ENCODE measurements around the gene TSPAN18.

Gene TSPAN18

DNA sequence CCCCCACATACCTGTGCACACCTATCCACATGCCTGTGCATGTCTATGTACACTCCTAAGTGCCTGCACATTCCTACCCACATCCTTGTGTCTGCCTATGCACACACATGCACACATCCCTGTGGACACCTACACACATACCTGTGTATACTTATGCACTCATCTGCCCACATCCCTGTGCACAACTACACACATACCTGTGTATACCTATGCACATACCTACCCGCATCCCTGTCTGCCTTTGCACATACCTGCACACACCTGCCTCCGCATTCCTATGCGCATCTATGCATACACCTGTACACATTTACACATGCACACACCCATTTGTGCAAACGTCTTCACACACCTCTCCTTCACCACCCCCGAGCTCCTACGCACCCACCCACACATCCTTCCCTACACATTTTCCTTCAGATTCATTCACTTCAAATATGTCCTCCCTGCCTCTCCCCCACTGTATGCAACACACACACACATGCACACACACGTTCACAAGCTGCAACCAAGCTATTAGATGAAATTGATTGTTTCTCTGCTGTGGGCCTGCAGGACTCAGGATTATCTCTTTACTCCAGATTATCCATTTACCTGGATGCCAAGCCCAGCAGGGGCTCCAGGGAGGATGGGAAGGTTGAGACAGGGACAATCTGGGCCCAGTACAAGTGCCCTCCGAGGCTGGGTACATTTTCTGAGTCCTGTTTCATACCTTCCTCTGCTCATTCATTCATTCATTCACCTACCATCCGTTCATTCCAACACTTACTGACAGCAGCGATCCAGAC is 53.2 kb downstream of the TSPAN18 start:
- H3K79me2 ChIP-seq (ENCODE audit: low read length), result no peaks in the 10 kb centered on the region
- H3K9me3 ChIP-seq (ENCODE audit: insufficient read depth, low read length), result no peaks in the 10 kb centered on the region
- H3K4me1 ChIP-seq (ENCODE audit: low read length), result peaks cover 18% of the 10 kb centered on the region; the same call in 1 of the 2 replicates
- H3K4me2 ChIP-seq (ENCODE audit: low read length), result no peak overlapping the region
- peaks cover 2% of the 10 kb centered on the region; the same call in 1 of the 2 replicates for H3K27me3 ChIP-seq (ENCODE audit: low read depth, low read length)
- no peak overlapping the region for H3K4me3 ChIP-seq (ENCODE audit: low read length)
- no peak overlapping the region for H2AFZ ChIP-seq (ENCODE audit: low read depth, low read length)
- H3K27ac ChIP-seq (ENCODE audit: low read length), result no peak overlapping the region
- no peak overlapping the region for H3K9ac ChIP-seq (ENCODE audit: low read length)
- TF ChIP-seq, protein P1, sequence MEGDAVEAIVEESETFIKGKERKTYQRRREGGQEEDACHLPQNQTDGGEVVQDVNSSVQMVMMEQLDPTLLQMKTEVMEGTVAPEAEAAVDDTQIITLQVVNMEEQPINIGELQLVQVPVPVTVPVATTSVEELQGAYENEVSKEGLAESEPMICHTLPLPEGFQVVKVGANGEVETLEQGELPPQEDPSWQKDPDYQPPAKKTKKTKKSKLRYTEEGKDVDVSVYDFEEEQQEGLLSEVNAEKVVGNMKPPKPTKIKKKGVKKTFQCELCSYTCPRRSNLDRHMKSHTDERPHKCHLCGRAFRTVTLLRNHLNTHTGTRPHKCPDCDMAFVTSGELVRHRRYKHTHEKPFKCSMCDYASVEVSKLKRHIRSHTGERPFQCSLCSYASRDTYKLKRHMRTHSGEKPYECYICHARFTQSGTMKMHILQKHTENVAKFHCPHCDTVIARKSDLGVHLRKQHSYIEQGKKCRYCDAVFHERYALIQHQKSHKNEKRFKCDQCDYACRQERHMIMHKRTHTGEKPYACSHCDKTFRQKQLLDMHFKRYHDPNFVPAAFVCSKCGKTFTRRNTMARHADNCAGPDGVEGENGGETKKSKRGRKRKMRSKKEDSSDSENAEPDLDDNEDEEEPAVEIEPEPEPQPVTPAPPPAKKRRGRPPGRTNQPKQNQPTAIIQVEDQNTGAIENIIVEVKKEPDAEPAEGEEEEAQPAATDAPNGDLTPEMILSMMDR (IDR thresholded peaks at IDR 0.05; ENCODE audit: low read depth, low read length), result no peak
- TF ChIP-seq EZH2phosphoT487 (IDR thresholded peaks at IDR 0.05; ENCODE audit: low read depth), result no peak
- no peaks in the 10 kb centered on the region for H3K36me3 ChIP-seq (replicated peaks; ENCODE audit: low read depth, low read length)
- H4K20me1 ChIP-seq (ENCODE audit: insufficient read depth, low read length), result no peaks in the 10 kb centered on the region

GRCh38 chr11:44780940-44781631 is 54.3 kb downstream of the TSPAN18 start:
- no peaks in the 10 kb centered on the region for H3K79me2 ChIP-seq (ENCODE audit: low read length)
- H3K9ac ChIP-seq (ENCODE audit: low read length), result no peak overlapping the region
- H3K36me3 ChIP-seq (replicated peaks; ENCODE audit: low read depth, low read length), result no peaks in the 10 kb centered on the region
- peaks cover 18% of the 10 kb centered on the region; the same call in 1 of the 2 replicates for H3K4me1 ChIP-seq (ENCODE audit: low read length)
- no peak for TF ChIP-seq EZH2phosphoT487 (IDR thresholded peaks at IDR 0.05; ENCODE audit: low read depth)
- TF ChIP-seq, protein P1 (IDR thresholded peaks at IDR 0.05; ENCODE audit: low read depth, low read length), result no peak
- H3K4me3 ChIP-seq (ENCODE audit: low read length), result no peak overlapping the region
- H4K20me1 ChIP-seq (ENCODE audit: insufficient read depth, low read length), result no peaks in the 10 kb centered on the region
- H2AFZ ChIP-seq (ENCODE audit: low read depth, low read length), result no peak overlapping the region
- peaks cover 2% of the 10 kb centered on the region; the same call in 1 of the 2 replicates for H3K27me3 ChIP-seq (ENCODE audit: low read depth, low read length)
- H3K27ac ChIP-seq (ENCODE audit: low read length), result no peak overlapping the region
- H3K4me2 ChIP-seq (ENCODE audit: low read length), result no peak overlapping the region
- H3K9me3 ChIP-seq (ENCODE audit: insufficient read depth, low read length), result no peaks in the 10 kb centered on the region

DNA sequence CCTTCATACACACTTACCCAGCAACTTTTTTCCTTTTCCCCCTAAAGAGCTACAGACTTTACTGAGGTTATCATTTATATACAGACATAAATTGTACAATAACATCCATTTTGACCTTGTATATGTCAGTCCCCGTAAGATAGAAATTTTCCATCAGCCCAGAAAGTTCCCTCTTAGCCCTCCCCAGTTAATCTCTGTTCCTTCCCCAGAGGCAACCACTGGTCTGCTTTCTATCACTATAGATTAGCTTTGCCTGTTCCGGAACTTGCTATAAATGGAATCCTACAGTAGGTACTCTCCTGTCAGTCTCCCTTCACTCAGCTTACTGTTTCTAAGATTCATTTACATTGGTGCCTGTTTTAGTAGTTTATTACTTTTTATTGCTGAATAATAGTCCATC is 54.9 kb downstream of the TSPAN18 start:
- H3K36me3 ChIP-seq (replicated peaks; ENCODE audit: low read depth, low read length), result no peaks in the 10 kb centered on the region
- H3K79me2 ChIP-seq (ENCODE audit: low read length), result no peaks in the 10 kb centered on the region
- no peak for TF ChIP-seq EZH2phosphoT487 (IDR thresholded peaks at IDR 0.05; ENCODE audit: low read depth)
- TF ChIP-seq, protein P1 (IDR thresholded peaks at IDR 0.05; ENCODE audit: low read depth, low read length), result no peak
- H3K27ac ChIP-seq (ENCODE audit: low read length), result no peak overlapping the region
- no peaks in the 10 kb centered on the region for H3K9me3 ChIP-seq (ENCODE audit: insufficient read depth, low read length)
- H3K4me2 ChIP-seq (ENCODE audit: low read length), result no peak overlapping the region
- no peak overlapping the region for H3K9ac ChIP-seq (ENCODE audit: low read length)
- H4K20me1 ChIP-seq (ENCODE audit: insufficient read depth, low read length), result no peaks in the 10 kb centered on the region
- no peak overlapping the region for H3K4me3 ChIP-seq (ENCODE audit: low read length)
- peaks cover 18% of the 10 kb centered on the region; the same call in 1 of the 2 replicates for H3K4me1 ChIP-seq (ENCODE audit: low read length)
- peaks cover 2% of the 10 kb centered on the region; the same call in 1 of the 2 replicates for H3K27me3 ChIP-seq (ENCODE audit: low read depth, low read length)
- H2AFZ ChIP-seq (ENCODE audit: low read depth, low read length), result no peak overlapping the region

DNA sequence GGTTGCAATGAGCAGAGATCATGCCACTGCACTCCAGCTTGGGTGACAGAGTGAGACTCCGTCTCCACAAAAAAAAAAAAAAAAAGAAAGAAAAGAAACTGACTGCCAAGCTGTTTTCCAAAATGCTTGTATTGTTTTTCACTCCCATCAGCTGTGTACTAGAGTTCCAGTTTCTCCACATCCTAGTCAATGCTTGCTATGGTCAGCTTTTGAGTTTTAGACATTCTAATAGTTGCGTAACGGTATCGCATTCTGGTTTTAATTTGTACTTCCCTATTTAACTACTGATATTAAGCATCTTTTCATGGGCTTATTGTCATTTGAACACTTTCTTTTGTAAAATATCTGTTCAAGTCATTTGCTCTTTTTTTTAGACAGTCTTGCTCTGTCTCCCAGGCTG is 55.7 kb downstream of the TSPAN18 start:
- H3K4me1 ChIP-seq (ENCODE audit: low read length), result peaks cover 18% of the 10 kb centered on the region; the same call in 1 of the 2 replicates
- TF ChIP-seq, protein P1 (IDR thresholded peaks at IDR 0.05; ENCODE audit: low read depth, low read length), result no peak
- TF ChIP-seq EZH2phosphoT487 (IDR thresholded peaks at IDR 0.05; ENCODE audit: low read depth), result no peak
- peaks cover 2% of the 10 kb centered on the region; the same call in 1 of the 2 replicates for H3K27me3 ChIP-seq (ENCODE audit: low read depth, low read length)

More for the DNA sequence above, 55.7 kb downstream of the TSPAN18 start:
- Histone ChIP-seq H3K4me3 (ENCODE audit: low read length) (no peak overlapping the region), H3K9me3 (ENCODE audit: insufficient read depth, low read length) (no peaks in the 10 kb centered on the region), H4K20me1 (ENCODE audit: insufficient read depth, low read length) (no peaks in the 10 kb centered on the region), H2AFZ (ENCODE audit: low read depth, low read length) (no peak overlapping the region), H3K4me2 (ENCODE audit: low read length) (no peak overlapping the region), H3K27ac (ENCODE audit: low read length) (no peak overlapping the region), H3K79me2 (ENCODE audit: low read length) (no peaks in the 10 kb centered on the region), H3K36me3 (replicated peaks; ENCODE audit: low read depth, low read length) (no peaks in the 10 kb centered on the region), H3K9ac (ENCODE audit: low read length) (no peak overlapping the region)

All from OCI-LY3 (cell line).